Smooth muscle cell of the brain vasculature (primary cell): ENCODE measurements around the gene FBN2.
"Not testable (repeated sequence)": the region's sequence is repeated elsewhere in the genome, so short reads cannot be mapped to it uniquely, and the experiment has no call there.

Source experiments
- DNase-seq: peaks from one replicate; pipeline ENCODE4 v3.0.0-alpha.2; 2012; ENCODE audit warnings: low read depth, low spot score

The FBN2 gene

DNA sequence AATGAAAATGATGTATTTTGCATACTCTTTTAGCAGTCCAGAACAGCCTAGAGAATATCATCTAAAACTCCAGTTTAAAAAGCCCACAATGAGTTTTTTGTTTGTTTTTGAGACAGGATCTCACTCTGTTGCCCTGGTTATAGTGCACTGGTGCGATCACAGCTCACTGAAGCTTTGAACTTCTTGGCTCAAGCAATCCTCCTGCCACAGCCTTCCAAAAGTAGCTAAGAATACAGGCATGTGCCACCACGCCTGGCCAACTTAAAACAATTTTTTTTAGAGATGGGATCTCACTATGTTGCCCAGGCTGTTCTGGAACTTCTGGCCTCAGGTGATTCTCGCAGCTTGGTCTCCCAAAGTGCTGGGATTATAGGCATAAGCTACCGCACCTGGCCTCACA lies 175.7 kb downstream of the FBN2 start:
- DNase-seq, result no peak

DNA sequence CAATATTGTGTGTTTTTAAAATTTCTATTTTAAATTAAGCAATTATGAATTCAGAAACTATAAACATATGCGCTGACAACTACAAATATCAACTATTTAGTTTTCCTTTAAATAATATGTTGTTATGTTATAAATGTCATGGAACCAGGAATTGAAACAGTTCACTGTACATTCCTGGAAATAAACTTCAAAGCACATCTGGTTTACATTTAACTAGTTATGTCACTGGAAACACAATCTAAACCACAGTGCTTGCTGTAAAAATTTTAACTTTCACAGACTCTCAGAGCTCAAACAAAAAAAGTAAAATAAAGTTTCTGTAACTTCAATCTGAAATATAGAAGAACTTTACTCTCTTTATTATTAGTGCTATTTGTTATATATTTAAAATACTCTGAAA lies 179.2 kb downstream of the FBN2 start:
- peak; percentile 35 for DNase-seq

DNA sequence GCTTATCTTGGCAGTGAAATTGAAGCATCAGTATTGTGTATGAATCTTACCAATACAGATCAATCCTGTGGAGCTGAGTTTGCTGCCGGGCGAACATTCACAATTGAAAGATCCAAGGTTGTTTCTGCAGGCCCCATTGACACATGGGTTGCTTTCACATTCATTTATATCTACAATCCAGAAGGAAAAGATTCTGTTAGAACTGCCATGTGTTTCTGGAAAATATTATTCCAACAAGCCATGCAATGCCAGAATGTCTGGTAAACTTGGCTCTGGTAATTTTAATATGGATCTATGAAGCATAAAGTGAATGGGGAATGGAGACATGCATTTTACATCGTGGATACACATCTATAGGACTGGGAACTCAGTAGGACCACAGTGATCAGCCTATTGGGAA lies 180.8 kb downstream of the FBN2 start:
- no peak for DNase-seq

DNA sequence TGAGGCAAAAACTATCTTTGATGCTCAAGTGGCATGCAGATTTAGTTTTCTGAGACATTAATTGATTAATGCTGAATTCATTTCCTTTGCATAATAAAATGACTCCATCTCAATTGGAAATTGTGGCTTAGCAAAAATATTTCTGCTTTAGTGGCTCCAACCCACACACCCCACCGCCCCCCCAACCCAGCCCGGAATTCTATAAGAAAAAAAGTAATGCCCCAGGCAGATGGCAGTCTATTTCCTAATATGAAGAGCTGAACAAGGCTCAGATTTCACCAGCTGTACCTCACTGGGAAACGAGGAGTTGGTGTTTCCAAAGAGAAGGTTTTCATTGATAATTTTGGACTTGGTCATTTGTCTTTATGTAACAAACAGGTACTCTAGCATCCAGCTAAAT lies 182.1 kb downstream of the FBN2 start:
- no peak for DNase-seq

DNA sequence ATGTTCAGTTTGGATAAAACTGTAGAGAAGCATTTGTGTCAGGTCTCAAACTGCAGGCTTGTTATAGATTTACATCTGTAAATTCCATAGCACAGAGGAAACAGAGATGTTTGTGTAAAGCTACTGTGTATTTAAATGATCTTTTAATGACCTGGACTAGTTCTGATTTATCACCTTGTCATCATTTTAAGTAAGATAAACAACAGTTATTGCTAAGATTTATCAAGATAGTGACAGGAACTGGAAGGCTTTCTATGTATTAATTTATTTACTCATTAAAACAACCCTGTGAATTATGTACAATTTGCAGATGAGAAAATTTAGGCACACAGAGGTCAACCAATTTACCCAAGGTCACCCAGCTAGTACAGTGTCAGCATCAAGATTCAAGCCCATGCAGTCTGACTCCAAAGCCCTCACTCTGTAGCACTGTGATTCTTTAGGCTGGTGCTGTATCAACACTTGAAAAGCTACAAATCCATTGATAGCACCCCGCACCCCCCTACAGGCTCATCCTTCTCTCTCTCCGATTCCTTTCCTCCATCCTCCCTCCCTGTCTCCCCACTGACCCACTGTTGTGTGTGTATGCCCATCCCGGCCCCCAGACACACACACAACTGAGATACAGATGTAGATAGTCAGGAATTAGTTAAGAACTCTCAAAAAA lies 184.5 kb downstream of the FBN2 start:
- DNase-seq, result no peak

DNA sequence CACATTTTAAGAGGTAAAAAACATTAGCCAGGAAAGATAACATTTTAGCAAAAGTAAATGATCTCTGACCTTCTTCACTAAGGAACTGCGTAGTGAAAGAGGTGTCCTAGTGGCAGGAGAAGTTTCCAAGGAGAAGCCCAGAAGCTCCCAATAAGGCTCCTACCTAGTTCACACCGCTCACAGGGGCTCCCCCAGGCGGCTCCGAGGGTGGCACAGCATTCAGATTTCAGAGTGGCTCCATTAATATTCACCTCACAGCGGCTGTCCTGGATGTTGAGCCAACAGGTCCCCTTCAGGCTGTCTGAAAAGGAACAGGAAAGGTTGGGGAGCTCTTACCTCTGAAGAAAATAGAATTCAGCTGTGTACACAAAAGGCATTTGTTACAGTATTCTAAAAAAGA lies 187.3 kb downstream of the FBN2 start:
- DNase-seq, result no peak

DNA sequence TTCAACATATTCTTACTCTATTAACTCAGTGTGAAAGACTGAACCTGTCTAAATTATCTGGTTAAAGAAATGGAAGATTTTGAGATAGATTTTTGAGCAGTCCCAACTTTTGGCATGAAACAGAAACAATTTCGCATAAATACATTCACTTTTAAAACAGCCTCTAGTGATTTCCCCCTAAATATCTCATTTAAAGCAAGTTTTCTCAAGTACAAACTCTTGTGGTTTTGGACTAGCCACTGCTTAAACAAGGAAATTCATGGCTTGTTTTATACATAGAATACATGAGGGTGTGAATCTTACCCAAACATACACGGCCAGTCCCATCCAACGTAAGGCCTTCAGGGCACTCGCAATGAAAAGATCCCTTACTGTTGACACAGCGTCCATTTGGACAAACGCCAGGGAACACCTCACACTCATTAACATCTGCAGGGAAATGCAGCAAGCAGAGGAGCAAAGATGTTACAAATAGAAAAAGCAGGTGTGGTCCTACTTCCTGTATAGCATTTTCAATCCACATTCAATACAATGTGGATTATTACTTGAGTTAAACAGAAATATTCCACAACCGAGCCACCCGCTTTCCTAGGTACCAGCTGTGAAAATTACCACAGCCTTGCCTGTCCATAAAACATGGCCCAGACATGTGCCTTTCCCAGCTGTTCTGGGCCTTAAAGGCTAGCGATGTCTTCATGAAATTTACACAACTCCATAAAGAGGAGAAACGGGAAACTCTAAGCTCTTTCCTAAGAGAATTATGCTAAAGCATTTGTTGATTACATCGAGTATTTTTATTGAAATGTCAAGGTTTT lies 188.8 kb downstream of the FBN2 start:
- DNase-seq, result no peak

DNA sequence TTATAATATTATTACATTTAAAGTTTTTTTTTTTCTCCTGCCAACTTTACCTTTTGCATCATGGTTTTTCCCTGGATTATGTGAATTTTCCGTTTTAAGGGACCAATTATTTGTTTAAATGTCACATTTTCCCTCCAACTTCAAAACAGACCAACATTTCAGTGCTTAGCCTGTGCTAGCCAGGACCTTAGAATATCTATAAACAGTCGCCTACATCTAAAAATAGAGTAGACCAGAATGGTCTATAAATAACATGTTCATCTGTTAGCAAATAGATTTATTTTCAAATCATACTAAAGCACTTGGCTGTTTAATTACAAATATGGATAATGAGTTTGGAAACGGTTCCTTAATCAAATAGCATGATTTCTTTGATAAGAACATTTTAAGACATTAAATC lies 192.0 kb downstream of the FBN2 start:
- DNase-seq, result no peak

DNA sequence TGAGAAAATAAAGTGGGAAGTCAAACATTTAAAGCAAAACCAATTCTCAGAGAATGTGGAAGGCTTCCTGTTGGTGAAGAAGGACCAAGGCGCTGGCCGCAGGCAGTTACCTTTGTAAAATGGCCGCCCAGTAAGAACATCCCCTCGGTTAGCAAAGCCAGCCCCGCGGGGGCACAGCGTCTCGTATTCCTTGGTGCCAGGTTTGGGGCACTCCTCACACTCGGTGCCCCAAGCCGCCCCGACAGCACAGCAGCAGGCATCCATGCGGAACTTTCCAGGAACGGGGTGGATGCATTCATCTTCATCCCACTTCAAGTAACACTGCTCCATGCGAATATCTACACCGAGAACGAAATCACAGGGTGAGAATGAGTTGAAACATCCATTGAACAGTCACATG lies 192.8 kb downstream of the FBN2 start:
- no peak for DNase-seq

DNA sequence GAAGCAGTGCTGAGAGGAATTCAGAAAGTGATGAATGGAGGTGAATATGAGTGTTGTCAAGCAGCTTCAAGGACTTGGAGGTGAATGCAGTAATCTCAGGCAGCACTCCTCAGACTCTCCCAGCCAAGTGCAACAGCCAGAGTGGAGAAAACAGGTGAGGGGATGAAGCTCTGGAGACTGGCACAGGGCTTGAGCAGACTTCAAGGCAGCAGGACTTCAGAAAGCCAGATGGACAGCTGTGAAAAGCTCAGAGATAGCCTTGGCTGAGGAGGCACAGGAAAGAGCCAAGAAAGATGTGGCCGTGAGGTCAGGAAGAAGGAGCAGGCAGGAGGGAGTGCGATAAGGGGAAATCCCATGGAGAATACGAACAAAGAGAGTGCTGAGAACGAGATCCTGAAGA lies 194.9 kb downstream of the FBN2 start:
- no peak for DNase-seq

DNA sequence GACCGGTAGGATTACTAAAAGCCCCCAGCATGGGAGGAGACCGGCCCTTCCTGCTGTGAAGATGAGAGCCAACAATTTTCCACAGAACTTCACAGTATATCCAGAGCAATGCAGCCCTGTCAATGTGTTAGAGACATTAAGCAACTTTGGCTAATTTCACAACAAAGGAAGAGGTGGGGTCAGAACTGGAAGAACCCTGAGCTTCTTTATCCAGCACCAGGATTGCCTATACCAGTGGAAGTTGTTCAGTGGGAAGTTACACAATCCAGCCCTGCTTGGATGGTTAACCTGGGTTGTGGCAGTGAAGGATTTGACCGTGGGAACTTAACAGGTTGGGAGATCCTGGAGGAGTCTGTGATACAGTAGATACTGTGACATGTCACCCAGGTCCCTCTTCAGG lies 197.0 kb downstream of the FBN2 start:
- DNase-seq, result no peak

DNA sequence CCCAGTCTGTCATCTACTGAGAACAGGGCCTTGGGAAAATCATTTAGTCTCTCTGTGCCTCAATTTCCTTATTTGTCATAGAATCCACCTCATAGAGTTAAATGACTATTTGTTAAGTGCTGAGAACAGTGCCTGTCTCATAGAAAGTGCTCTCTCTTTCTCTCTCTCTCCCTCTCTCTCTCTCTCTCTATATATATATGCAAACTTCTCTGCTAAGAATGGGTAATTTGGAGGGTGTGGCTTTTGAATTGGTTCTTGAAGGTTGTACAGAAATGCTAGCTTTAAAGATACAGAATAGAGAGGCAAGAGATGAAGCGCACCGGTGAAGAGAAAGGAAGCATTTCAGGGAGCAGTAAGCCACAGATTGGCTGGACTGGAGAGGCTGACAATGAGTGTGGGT lies 197.4 kb downstream of the FBN2 start:
- no peak for DNase-seq

DNA sequence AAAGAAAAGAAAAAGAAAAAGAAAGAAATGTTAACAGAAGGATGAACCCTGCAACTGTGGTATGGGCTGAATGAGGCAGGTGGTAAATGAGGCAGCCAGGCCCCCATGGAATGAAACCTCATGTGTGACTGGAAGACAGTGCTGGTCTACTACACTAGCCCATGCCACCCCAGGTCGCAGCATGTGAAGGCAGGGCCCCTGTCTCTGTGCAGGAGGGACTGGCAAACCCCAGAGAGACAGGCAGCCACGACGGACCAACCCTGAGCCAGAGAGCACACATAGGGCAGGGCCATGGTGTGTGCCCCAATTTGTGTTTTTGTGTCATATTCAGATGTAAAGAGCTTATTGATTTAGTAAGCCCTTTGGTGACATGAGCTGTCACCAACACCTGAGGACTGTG lies 198.5 kb downstream of the FBN2 start:
- no peak for DNase-seq

DNA sequence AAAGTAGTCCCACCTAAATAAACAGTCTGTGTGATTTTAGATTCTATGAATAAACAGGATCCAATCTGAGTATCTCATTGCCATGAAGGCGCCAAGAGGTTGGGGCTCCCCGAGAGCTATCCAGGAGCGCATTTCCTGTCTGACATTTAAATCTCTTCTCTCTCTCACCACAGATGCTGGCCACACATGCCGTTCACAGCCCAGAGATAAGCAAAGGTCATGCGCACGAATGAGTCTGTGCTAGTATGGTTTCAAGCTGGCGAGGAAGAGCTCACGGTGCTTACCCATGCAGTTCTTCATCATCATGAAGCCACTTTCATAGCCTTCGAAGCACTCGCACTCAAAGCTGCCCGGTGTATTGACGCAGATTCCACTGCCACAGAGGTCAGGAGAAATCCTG lies 199.4 kb downstream of the FBN2 start:
- DNase-seq, result no peak

DNA sequence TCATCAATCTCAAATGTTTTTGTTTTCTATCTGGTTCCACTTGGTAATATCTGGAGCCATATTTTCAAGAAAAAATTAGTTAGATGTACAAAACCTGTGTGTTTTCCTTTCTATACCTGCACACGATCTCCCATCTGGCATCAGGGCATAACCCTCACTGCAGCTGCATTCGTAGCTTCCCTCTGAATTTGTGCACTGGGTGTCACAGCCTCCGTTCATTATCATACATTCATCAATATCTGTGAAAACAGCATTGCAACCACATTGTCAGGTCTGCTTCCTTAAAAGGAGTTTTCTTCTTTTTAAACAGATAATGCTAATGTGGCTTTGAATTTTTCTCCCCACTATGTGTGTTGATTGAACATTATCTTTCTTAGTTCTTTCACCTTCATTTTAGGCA lies 202.7 kb downstream of the FBN2 start:
- no peak for DNase-seq

DNA sequence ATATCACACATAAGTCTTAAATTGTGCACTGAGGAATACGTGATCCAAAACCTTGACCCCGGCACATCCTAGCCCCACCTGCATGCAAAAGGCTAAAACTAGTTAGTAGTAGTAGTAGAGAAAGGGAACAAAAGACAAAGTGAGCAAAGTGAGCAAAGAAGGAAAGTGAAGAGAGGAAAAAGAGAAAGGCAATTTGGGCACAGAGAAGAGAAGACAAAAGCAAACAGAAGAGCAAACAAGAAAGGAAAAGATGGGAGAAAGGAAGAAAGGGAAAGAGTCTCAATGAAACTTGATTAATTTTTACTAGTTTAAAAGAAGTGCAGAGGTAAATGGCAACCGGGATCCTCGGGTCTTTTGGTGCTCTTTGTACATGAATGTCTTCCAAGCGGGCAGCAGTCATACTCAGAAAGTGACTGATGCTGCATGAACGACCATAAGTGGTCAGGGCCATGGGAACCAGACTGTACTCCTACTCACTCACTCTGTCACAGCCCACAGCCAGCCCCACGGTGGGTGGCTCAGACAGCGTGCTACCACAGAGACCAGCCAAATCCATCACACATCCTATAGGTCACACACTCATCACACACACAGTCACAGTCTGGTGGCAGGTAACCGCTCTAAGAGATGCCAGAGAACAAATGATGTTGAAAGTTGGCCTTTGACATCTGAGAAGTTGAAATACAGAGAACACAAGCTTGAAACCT lies 203.9 kb downstream of the FBN2 start:
- DNase-seq, result no peak

DNA sequence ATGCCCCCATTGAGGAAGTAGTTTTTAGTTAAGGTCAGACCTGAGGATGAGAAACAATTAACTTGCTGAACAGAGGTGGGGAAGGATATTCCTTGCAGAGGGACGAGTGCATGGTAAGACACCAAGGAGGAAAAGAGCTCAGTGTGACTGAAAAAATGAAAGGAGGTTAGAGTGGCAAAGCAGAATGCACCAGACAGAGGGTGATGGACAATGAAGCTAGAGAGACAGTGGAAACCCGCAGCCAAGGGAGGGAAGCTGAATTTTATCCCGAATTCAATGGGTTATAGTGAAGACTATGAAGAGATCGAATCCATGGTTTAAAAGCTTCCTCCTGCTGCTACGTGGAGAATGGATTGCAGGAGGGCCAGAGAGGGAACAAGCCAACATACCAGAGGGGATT lies 206.8 kb downstream of the FBN2 start:
- no peak for DNase-seq

DNA sequence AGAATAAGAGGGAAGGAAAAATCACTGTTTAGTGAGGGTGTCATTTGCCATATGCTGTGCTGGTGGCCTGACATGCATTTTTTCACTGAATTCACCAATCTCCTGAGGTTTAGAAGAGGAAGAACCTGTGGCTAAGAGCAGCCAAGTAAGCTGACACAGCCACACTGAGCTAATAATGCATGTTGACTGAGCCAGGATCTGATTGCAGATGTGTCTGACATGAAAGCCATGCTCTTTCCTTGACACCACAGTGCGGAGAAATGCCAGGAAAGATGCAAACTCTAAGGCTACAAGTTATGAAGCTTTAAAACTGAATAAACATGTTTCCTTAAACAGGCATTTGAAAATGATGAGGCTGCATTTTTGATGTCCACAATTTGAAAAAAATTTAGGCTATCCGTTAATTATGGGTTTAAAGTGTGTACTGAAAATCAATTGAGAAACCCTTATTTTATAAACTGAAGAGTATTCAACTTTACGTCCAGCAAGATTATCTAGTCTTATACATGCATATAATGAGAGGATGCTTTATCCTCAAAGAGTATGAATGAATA lies 208.6 kb downstream of the FBN2 start:
- DNase-seq, result no peak

DNA sequence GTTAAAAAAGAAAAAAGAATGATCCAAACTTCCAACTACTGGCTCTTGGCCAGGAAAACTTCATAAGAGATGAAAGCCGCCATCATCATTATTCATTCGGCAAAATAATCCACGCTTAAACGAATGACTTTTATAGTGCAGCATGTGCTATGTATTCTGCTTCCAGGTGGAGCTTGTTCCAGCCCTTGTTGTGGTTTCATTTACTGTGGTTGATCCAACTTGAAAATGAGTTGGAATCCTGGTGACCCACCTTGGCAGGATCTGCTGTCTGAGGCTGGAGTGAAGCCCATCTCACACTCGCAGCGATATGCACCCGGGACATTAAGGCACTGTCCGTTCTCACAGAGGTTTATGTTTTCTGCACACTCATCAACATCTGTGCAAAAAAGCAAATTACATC lies 209.6 kb downstream of the FBN2 start:
- DNase-seq, result no peak

DNA sequence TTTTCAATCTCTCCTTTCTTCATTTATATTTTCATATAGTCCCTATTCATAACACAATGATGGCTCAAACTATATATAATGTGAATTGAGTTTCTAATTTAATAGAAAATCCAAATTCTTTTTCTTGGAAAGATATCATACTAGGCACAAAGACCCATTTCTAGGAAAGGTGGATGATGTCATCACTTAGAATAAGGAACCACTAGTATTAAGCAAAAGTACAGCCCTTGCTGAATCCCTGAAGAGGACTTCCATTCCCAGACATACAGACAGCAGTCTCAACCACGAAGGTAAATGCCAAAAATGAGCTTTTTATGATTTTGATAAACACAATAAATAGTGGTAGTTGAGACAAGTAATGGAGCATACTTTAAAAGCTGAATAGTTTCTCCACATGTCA lies 210.0 kb downstream of the FBN2 start:
- no peak for DNase-seq

DNA sequence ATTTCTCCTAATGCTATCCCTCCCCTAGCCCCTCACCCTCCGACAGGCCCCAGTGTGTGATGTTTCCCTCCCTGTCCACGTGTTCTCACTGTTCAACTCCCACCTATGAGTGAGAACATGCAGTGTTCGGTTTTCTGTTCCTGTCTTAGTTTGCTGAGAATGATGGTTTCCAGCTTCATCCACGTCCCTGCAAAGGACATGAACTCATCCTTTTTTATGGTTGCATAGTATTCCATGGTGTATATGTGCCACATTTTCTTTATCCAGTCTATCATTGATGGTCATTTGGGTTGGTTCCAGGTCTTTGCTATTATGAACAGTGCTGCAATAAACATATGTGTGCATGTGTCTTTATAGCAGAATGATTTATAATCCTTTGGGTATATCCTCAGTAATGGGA lies 216.6 kb downstream of the FBN2 start:
- not testable (repeated sequence) for DNase-seq

DNA sequence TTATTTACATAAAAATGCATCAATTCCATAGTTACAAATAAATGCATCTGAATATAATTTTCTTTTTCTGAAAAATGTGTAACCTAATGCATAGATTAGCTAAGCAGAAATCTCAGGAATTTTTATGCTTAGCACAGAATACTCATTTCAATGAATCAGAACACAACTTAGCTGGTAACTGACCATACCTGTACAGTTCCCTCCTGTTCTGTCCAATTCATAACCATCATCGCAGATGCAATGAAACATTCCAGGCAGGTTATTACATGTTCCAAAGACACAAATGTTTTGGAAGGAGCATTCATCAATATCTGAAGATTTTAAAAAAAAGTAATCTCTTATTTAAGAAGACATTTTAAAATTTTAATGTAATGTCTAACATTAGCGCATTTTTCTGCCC lies 219.4 kb downstream of the FBN2 start:
- DNase-seq, result no peak

DNA sequence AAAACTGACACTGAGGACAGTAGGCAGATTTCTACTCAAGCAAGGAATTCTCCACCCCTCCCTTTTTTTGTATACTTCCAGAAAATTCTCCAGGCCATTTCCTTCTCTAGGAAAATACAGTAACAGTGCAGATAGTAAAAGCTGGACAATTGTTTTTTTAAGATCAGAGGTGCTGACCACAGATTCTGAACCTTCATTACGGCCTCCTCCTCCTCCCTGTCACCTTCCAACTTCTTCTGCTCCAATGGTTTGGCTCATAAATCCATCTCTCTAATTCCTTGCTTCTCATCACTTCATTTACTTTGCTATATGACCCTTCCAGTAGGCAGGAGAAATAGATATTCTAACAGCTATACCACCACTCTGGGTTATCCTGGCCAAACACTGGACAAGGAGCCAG lies 220.6 kb downstream of the FBN2 start:
- no peak for DNase-seq
